Stimulated activated naive B cell treated with anti-CD40 and anti-IgM and Interleukin-4, amounts not matched to agents 10 μg/mL and 1 μg/mL and 100 μg/mL, for 72 hours (primary cell): ENCODE measurements around the gene PTPRE.

Experiments used
- ATAC-seq, 2 donors: fragments of 150-1000 bp; cut with Tn5 transposase; replicated peaks; 2 replicates each; pipeline ENCODE4 v1.10.0; 2021; ENCODE audit warnings: moderate library complexity in 1 of 2
- DNase-seq: peaks from one replicate; pipeline ENCODE4 v3.0.0; 2021
- H3K27ac Mint-ChIP-seq: one replicate; pipeline ENCODE4 v1.8.0; 2022; ENCODE audit warnings: mild to moderate bottlenecking, mixed read lengths
- H3K27me3 Mint-ChIP-seq, 2 donors: one replicate each; pipeline ENCODE4 v1.8.0; 2022; ENCODE audit warnings: mixed read lengths in 2 of 2
- H3K36me3 Mint-ChIP-seq, 2 donors: one replicate each; pipeline ENCODE4 v1.8.0; 2022; ENCODE audit warnings: mixed read lengths in 2 of 2, mild to moderate bottlenecking in 1 of 2
- H3K4me1 Mint-ChIP-seq, 2 donors: one replicate each; pipeline ENCODE4 v1.8.0; 2022; ENCODE audit warnings: mixed read lengths in 2 of 2, mild to moderate bottlenecking in 1 of 2
- H3K4me3 Mint-ChIP-seq, 2 donors: one replicate each; pipeline ENCODE4 v1.8.0; 2022; ENCODE audit warnings: mild to moderate bottlenecking in 2 of 2, mixed read lengths in 2 of 2, moderate library complexity in 1 of 2
- H3K9me3 Mint-ChIP-seq, 2 donors: one replicate each; pipeline ENCODE4 v1.8.0; 2022; ENCODE audit warnings: mixed read lengths in 2 of 2, mild to moderate bottlenecking in 1 of 2

PTPRE gene

DNA sequence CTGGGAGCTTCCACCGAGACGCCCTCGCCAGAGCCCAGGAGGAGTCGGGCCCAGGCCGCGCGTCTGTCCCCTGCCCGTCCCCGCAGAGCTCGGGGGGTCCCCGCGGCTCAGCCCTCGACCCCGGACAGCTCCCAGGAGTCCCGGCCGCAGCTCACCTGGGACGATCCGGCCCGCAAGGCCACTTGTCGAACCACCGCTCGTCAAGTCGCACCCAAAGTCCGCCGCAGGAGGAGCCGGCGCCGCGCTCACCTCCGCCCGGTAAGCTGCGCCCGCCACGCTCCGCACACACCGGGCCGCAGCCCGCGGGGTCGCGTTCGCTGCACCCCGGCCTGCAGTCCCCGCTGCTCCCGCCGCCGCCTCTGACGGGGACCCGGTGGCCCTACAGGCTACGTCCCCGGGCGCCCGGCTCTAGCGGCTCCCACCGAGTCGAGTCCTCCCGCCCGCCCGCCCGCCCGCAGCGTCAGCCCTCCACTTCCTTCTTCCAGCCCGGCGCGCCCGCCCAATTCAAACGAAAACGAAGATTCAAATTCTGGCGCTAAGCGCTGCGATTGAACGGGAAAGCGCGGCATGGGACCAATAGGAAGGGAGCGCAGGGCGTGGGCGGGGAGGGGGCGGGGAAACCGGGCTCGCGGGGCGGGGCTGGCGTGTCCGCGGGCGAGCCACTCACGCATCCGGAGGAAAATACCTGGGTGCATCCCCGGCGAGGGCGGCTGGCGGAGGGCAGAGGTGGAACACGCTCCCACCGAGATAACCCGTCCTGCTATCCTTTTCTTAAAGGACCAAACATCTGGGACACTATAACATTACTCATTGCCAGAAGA lies 219.3 kb downstream of the PTPRE start, which contains the start of gene MKI67:
MKI67 (minus strand) TSS at position 480 of the 821 bp plus-strand sequence. CDS start 756 bp downstream, outside the sequence.
- DNase-seq (peak; percentile 79), ATAC-seq (peak; percentile 88 to 91)
- H3K27ac Mint-ChIP-seq: peak within 1 kb of the TSS; percentile 90
- peaks cover 8 to 17% of the 10 kb centered on the region in 2 donors for H3K4me1 Mint-ChIP-seq
- peaks cover 19 to 22% of the 10 kb centered on the region in 2 donors for H3K27me3 Mint-ChIP-seq
- peak within 1 kb of the TSS; percentile 88 to 91 for H3K4me3 Mint-ChIP-seq
- H3K9me3 Mint-ChIP-seq: no peaks in the 10 kb centered on the region
- peaks cover 1 to 3% of the 10 kb centered on the region in 2 donors for H3K36me3 Mint-ChIP-seq

DNA sequence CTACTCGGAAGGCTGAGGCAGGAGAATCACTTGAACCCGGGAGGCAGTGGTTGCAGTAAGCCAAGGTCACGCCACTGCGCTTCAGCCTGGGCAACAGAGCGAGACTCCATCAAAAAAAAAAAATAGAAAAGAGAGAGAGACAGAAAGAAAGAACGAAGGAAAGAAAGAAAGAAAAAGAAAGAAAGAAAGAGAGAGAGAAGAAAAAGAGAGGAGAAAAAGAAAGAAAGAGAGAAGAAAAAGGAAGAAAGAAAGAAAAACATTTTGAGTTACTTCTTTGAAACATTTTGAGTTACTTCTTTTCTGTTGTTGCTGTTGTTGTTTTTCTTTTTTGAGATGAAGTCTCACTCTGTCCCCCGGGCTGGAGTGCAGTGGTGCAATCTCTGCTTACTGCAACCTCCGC lies 221.7 kb downstream of the PTPRE start:
- Mint-ChIP-seq H3K4me3 (no peak overlapping the region), H3K36me3 (peaks cover 0 to 1% of the 10 kb centered on the region in 2 donors), H3K27me3 (peaks cover 16 to 17% of the 10 kb centered on the region in 2 donors), H3K27ac (peak overlapping the region; percentile 4), H3K4me1 (peaks cover 8 to 17% of the 10 kb centered on the region in 2 donors), H3K9me3 (no peaks in the 10 kb centered on the region)
- ATAC-seq (no peak), DNase-seq (no peak)

DNA sequence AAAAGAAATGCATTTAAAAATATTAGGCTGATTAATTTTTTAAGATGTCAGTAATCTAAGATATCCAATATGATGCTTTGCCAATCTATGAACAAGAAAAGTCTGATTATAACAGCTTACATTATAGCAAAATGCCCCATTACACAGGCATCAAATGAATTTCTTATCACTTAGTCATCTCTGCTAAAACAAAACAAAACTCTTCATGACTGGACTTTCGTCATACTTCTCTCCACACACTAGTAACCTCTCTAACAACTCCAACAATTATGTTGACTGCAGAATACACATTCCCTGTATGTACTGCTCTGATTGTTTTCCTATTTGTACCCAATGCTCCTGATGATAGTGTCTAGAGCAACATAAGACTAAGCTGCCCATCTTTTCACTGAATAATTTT lies 223.1 kb downstream of the PTPRE start:
- Mint-ChIP-seq H3K4me3 (no peak overlapping the region), H3K27ac (no peak overlapping the region), H3K36me3 (no peaks in the 10 kb centered on the region), H3K9me3 (no peaks in the 10 kb centered on the region), H3K4me1 (peaks cover 4 to 15% of the 10 kb centered on the region in 2 donors), H3K27me3 (peaks cover 5% of the 10 kb centered on the region in 2 donors)
- ATAC-seq (no peak), DNase-seq (no peak)
